HG03025 (cell line): ENCODE data around the gene CEP89.
"Not testable (repeated sequence)": the region's sequence is repeated elsewhere in the genome, so short reads cannot be mapped to it uniquely, and the experiment has no call there.

Experiments used
- ATAC-seq: cut with Tn5 transposase; IDR thresholded peaks from one replicate; pipeline ENCODE4 v1.9.1; 2021; ENCODE audit warnings: mild to moderate bottlenecking, moderate library complexity; ENCODE audit not compliant: unreplicated experiment, low FRiP score

The CEP89 gene

DNA sequence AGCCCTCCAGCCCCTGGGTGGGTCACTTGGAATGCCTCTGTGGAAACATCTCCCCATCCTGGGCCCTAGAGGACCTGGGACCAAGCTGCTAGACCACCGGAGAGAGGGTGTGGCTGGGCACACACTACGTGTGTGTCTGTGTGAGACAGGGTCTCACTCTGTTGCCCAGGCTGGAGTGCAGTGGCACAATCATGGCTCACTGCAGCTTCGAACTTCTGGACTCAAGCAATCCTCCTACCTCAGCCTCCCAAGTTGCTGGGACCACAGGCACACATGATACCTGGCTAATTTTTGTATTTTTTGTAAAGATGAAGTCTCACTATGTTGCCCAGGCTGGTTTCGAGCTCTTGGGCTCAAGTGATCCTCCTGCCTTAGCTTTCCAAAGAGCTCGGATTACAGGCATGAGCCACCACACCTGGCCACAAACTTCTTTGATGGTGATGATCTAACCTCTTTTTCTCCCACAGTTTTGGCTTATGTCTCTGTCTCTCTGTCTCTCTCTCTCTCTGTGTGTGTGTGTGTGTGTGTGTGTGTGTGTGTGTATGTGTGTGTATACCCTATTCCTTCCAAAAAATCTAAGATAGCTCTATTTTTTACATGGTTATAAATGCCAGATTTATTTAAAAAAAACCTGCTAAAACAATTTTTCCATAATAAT, 70.1 kb downstream of the CEP89 start:
- ATAC-seq = no peak

- ATAC-seq = no peak
Observed at GRCh38 chr19:32896516-32897214, 75.1 kb downstream of the CEP89 start.

- ATAC-seq = no peak
Observed at GRCh38 chr19:32895384-32895783, 76.4 kb downstream of the CEP89 start.

DNA sequence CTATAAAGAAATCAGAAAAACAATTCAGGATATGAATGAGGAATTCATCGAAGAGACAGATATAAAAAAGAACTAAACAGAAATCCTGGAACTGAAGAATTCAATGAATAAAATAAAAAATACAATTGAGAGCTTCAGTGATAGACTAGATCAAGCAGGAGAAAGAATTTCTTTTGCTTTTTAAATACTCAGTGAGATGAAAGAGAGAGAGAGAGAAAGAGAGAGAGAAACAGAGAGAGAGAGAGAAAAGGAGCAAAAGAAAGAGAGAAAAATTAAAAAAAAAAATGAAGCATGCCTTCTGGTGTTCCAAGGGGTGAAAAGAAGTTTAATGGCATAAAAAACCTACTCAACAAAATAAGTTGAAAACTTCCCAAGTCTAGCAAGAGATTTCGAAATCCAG, 80.1 kb downstream of the CEP89 start:
- no peak for ATAC-seq

- ATAC-seq = no peak
Observed at GRCh38 chr19:32890841-32891240, 80.9 kb downstream of the CEP89 start.

- ATAC-seq = no peak
Observed at GRCh38 chr19:32890326-32890725, 81.4 kb downstream of the CEP89 start.

DNA sequence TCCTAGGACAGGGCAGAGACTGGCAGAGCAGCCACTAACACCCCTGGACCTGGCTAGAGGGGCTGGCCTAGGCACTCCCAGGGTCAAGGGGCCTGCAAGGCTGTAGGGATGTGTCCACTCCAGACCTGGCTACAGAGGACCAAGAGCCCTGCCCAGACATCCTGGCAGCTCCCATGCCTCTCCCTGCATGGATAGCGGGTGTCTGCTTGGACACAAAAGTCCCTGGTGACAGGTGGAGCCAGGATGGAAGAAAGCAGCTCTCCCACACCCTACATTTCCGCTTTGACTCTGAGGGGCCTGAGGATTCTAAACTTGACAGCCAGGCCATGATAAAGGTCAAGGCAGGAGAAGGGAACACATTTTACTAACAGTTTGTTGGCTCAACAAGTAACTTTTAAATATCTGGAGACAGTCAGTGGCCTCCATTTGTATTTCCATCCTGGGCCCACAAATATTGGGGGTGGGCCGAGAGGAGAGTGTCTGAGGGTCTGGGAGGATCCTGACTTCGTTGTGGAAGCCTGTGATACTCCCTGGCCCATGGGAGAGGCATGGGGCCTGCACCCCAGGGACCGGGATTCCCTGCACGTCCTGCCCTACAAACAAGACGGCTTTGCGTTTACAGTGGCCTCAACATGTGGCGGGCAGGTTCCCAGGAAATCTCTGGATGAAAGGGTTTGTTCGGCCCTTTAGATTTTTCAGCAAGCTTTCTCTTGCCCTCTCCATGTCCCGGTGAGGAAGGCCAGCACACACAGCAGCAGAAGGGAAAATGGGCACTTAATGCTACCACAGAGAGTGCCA, 82.4 kb downstream of the CEP89 start:
- ATAC-seq = no peak

GRCh38 chr19:32887572-32888215, 84.1 kb downstream of the CEP89 start:
- ATAC-seq = no peak

GRCh38 chr19:32886241-32886640, 85.5 kb downstream of the CEP89 start:
- no peak for ATAC-seq

- ATAC-seq = not testable (repeated sequence)
Observed at GRCh38 chr19:32885255-32885654, 86.5 kb downstream of the CEP89 start.

- no peak for ATAC-seq
Observed at GRCh38 chr19:32881766-32882165, 90.0 kb downstream of the CEP89 start.

- ATAC-seq = no peak
Observed at GRCh38 chr19:32880622-32881021, 91.1 kb downstream of the CEP89 start.

DNA sequence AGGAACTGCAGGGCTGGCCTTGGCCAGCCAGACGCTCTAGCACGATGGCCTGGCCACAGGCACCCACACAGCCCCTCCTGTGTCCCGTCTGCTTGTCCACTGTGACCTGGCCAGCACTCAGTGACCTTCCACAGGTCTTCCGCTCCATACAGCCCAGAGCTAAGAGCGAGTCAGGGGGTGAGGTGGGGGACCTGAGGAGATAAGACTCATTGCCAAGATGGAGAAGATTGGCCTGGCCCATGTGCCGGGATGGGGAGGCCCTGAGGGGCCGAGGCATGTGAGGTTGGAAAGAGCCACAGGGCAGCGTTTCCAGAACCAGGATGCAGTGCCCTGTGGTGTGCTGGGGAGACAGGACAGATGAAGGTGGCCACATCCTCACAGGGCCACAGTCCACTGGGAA, 92.0 kb downstream of the CEP89 start:
- ATAC-seq = no peak

GRCh38 chr19:32878988-32879387, 92.8 kb downstream of the CEP89 start:
- ATAC-seq = no peak

GRCh38 chr19:32877977-32878745, 93.6 kb downstream of the CEP89 start:
- no peak for ATAC-seq

DNA sequence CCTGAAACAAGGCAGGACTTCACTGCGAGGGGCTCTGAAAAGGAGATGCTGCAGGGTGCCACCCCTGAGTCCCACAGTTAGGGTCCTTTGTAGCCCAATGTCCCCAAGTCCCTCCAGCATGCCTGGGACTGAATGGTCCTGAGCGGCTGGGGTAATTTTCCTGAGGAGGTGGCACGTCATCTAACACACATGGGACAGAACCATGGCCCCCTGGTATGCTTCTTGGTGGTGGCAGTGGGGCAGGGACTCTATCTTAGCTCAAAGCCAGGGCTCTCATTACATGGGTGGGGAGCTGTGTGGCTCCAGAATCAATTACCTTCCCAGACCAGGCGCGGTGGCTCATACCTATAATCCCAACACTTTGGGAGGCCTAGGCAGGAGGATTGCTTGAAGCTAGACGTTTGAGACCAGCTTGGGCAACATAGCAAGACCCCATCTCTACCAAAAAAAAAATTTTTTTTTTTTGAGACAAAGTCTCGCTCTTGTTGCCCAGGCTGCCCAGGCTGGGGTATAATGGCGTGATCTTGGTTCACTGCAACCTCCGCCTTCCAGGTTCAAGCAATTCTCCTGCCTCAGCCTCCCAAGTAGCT, 94.3 kb downstream of the CEP89 start:
- no peak for ATAC-seq

DNA sequence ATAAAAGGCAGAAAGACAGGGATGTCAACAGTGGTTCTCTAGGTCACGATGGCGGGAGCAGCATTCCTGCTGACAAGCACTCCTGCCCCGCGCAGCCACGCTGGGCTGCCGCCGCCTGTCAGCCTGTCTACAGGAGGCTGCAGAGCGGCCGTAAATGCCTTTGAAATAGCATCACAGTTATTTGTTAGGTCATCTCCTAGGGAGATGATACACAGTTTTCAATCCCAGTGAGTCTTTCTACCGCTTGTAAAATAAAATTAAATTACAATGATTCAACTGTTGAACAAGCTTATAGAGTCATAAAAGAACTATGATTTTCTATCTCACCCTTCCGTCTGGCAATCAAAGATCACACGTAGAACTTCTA, 94.9 kb downstream of the CEP89 start:
- ATAC-seq = no peak

- no peak for ATAC-seq
Observed at GRCh38 chr19:32876236-32876918, 95.4 kb downstream of the CEP89 start.

DNA sequence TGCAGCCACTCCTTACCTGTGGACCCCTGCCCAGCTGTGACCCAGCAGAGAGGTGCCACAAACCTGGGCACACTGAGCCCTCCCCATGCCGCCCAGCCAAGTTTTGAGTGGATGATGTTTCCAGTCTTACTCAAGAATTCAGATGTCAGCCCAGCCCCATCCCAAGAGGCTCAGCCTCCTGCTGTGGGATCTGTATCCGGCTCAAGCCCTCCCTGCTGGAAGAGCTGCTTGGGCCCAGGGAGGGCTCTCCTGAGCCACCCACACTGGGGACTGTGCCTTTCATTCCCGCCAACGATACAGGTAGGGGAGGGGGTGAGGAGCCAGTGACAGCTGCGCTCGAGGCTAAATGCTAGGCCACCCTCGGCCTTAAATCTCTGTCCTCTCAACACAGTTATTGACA, 96.3 kb downstream of the CEP89 start:
- ATAC-seq = no peak
